Heart left ventricle (tissue), 16 donors: ENCODE results near the gene HMGCS2. TPM values are rescaled to one million over a fixed set of nuclear protein-coding genes. Genes with fewer than 3 reads are reported as not detected.

ENCODE experiments used
- ATAC-seq, 4 donors: fragments of 200-7000 bp; cut with Tn5 transposase; one replicate each; pipeline ENCODE4 v1.9.1; 2020 to 2022; ENCODE audit warnings: moderate library complexity in 4 of 4, mild to moderate bottlenecking in 3 of 4, moderate number of reproducible peaks in 1 of 4
- DNase-seq, 5 donors: peaks; one replicate each; pipeline ENCODE4 v3.0.0-alpha.2; 2020
- H3K27ac ChIP-seq, 12 donors: fragments of 200-600 bp; sonication (generic) in 4 of 12; one replicate each; pipeline versions ENCODE4 v1.5.0 to v1.8.0; 2016 to 2022; ENCODE audit warnings: mild to moderate bottlenecking in 2 of 12
- H3K27me3 ChIP-seq, 9 donors: fragments of 200-600 bp; sonication (generic) in 2 of 9; one replicate each; pipeline versions ENCODE4 v1.5.1 to v1.8.0; 2016 to 2022; ENCODE audit warnings: mild to moderate bottlenecking in 3 of 9
- H3K36me3 ChIP-seq, 9 donors: fragments of 200-600 bp; sonication (generic) in 2 of 9; one replicate each; pipeline versions ENCODE4 v1.5.0 to v1.8.0; 2018 to 2022; ENCODE audit warnings: mild to moderate bottlenecking in 2 of 9
- H3K4me1 ChIP-seq, 12 donors: fragments of 200-600 bp; sonication (generic) in 4 of 12; one replicate each; pipeline versions ENCODE4 v1.5.0 to v1.8.0; 2016 to 2022; ENCODE audit warnings: mild to moderate bottlenecking in 3 of 12
- H3K4me3 ChIP-seq, 12 donors: fragments of 200-600 bp; sonication (generic) in 4 of 12; one replicate each; pipeline versions ENCODE4 v1.5.0 to v1.8.0; 2017 to 2022; ENCODE audit warnings: mild to moderate bottlenecking in 9 of 12, moderate library complexity in 4 of 12
- H3K9me3 ChIP-seq, 12 donors: fragments of 200-600 bp; sonication (generic) in 4 of 12; one replicate each; pipeline versions ENCODE4 v1.5.0 to v1.8.0; 2016 to 2022; ENCODE audit warnings: mild to moderate bottlenecking in 1 of 12
- CTCF ChIP-seq, 12 donors: fragments of 200-600 bp; sonication (generic) in 4 of 12; IDR thresholded peaks; one replicate each; pipeline versions ENCODE4 v1.5.0 to v1.8.0; 2018 to 2022; ENCODE audit warnings: antibody characterized with exemption in 12 of 12, mild to moderate bottlenecking in 5 of 12
- POLR2A ChIP-seq, 2 donors: fragments of 450-650 bp; IDR thresholded peaks; one replicate each; pipeline ENCODE4 v1.6.1; 2017; ENCODE audit warnings: antibody characterized with exemption in 2 of 2, mild to moderate bottlenecking in 2 of 2, moderate library complexity in 2 of 2
- WGBS, 4 donors: extraction: QIAGEN DNeasy Blood & Tissue Kit in 2 of 4; methylation state at CpG; one replicate each; pipeline versions ENCODE4 v1.1.5 to v1.1.7; 2013 to 2018; 5-methylcytosine and 5-hydroxymethylcytosine counted together
- intact Hi-C, 10 donors: fragments of 100-400 bp; cut with DNase I; formaldehyde crosslinking; loops; one replicate each; pipeline versions ENCODE4 v1.11.1 to v1.14.2; 2022
- polyA plus RNA-seq, 2 donors: library from polyadenylated mRNA; stranded (reverse); fragments of 200-250 nt; gene quantifications; one replicate each; pipeline ENCODE4 v1.2.3, GENCODE V29; 2013
- total RNA-seq, 9 donors: library from RNA; depleted of rRNA in 2 of 9; stranded (reverse); fragments of >200 nt in 2 of 9; fragmentation: NEBNext Ultra II Directional in 3 of 9; extraction: Animal tissue kit (Norgen Biotek cat#: 25700) in 3 of 9; gene quantifications; one replicate each; pipeline versions ENCODE4 v1.1.0 to v1.2.4, GENCODE V29; 2016 to 2023
- donor health status: ischemic (EF 13 %, LVEDD 7.1; RV severe dilation, severe dysfunction).
- donor health status: healthy with polysubstance abuse.
- donor health status: DM: no; HTN: yes; CAD: no.
- donor health status: DM: no; HTN: no; CAD: no.
- donor health status: ischemic (EF 25% LVEDD 6.9; RV normal size, moderate dysfunction).
- donor health status: ischemic (EF 25% LVEDD 5.7; RV mildly dilated, moderate dysfunction).
- donor health status: healthy.
- donor health status: DM: yes; HTN: yes; CAD: no.
- donor health status: ischemic (EF 35%, LVEDD 5.7; RV mildly dilated, moderate dysfunction).
- donor health status: nonischemic (EF 11% LVEDD 7.7; RV severe dilation, severe dysfunction).
- donor health status: DM: yes; HTN: yes; CAD: no.
- donor health status: PGD.
- donor health status: ischemic (EF 29% LVEDD 5.4; RV normal size, mild dysfunction).
- donor health status: nonischemic (EF 23%, LVEDD 6.1; RV moderate dilation, normal function).

HMGCS2 gene
- total and polyA plus RNA-seq, 11 donors: 0.42 to 504 (median 15.5) TPM

DNA sequence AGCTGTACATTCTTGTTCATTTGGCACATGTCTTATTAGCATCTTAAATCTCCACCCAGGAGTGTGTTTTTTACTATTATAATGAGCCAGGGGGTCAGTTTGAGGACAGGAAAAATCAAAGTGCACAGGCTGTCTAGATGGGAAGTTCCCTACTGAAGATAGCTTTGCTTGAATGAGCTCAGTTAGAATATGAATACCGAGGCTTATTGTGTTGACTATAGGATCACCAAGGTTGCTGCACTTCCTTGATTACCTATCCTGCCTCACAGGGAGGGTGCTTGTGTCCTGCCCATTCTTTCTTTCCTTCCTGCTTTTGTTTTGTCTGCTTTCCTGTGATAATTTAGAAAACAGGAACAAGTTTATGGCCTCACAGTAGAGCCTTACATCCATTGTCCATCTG, 40.7 kb downstream of the HMGCS2 start:
- H3K27ac ChIP-seq: no peak overlapping the region
- ATAC-seq (no peak), DNase-seq (no peak)
- no peaks in the 10 kb centered on the region for H3K9me3 ChIP-seq
- H3K4me1 ChIP-seq: peaks cover 0 to 9% (median 0%) of the 10 kb centered on the region in 12 donors
- no peaks in the 10 kb centered on the region for H3K27me3 ChIP-seq
- peaks cover 0 to 33% (median 0%) of the 10 kb centered on the region in 9 donors for H3K36me3 ChIP-seq
- intact Hi-C loops: no loop called here
- WGBS, 4 donors: 36 to 74% (median 61%) methylated on average over 1 of the region's 1 CpG
- TF ChIP-seq POLR2A (IDR thresholded peaks at IDR 0.05) (no peak), CTCF (IDR thresholded peaks at IDR 0.05) (no peak)
- no peak overlapping the region for H3K4me3 ChIP-seq

GRCh38 chr1:119725626-119726025, 43.1 kb downstream of the HMGCS2 start:
- Histone ChIP-seq H3K4me1 (peaks cover 0 to 3% (median 0%) of the 10 kb centered on the region in 12 donors), H3K36me3 (peaks cover 0 to 33% (median 0%) of the 10 kb centered on the region in 9 donors), H3K27me3 (no peaks in the 10 kb centered on the region), H3K4me3 (no peak overlapping the region), H3K9me3 (no peaks in the 10 kb centered on the region), H3K27ac (no peak overlapping the region)
- TF ChIP-seq CTCF (IDR thresholded peaks at IDR 0.05): no peak
- no peak for TF ChIP-seq POLR2A (IDR thresholded peaks at IDR 0.05)
- no peak for ATAC-seq
- no peak for DNase-seq
- WGBS, 4 donors: 95 to 98% (median 97%) methylated on average over 5 of the region's 5 CpGs
- intact Hi-C loops: no loop called here

- no peak overlapping the region for H3K4me3 ChIP-seq
- H3K4me1 ChIP-seq: peaks cover 0 to 3% (median 0%) of the 10 kb centered on the region in 12 donors
- no peak overlapping the region for H3K27ac ChIP-seq
- H3K36me3 ChIP-seq: peaks cover 0 to 31% (median 0%) of the 10 kb centered on the region in 9 donors
- DNase-seq: no peak
- intact Hi-C loops: no loop called here
- no peaks in the 10 kb centered on the region for H3K27me3 ChIP-seq
- ATAC-seq: no peak
- TF ChIP-seq CTCF (IDR thresholded peaks at IDR 0.05) (no peak), POLR2A (IDR thresholded peaks at IDR 0.05) (no peak)
- 87 to 94% (median 91%) methylated on average over 8 of the region's 8 CpGs for WGBS, 4 donors
- no peaks in the 10 kb centered on the region for H3K9me3 ChIP-seq
Measured at GRCh38 chr1:119724611-119725218, 44.0 kb downstream of the HMGCS2 start.

DNA sequence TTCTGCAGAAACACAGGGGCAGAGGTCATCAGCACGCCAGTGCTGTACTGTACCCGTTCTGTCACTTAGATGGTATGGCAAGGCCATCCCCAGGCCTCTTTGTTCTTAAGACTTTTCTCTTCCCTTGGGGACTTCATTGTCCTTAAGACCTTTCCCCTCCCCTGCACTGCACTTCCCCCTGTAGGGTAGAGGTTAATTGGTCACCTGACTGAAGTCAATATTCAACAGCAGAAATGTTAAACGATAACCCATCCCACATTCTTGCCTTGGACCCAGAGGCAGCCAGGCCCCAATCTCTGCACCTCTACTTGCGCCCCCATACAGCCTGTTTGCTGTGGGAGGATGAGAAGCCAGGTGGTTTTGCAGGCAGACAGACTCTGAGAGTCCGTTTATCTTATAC, 46.8 kb downstream of the HMGCS2 start:
- WGBS, 4 donors: 80 to 82% (median 81%) methylated on average over 5 of the region's 5 CpGs
- Histone ChIP-seq H3K4me3 (no peak overlapping the region), H3K36me3 (peaks cover 0 to 18% (median 0%) of the 10 kb centered on the region in 9 donors), H3K27me3 (no peaks in the 10 kb centered on the region), H3K4me1 (no peaks in the 10 kb centered on the region), H3K27ac (no peak overlapping the region), H3K9me3 (no peaks in the 10 kb centered on the region)
- intact Hi-C loops: no loop called here
- TF ChIP-seq CTCF (IDR thresholded peaks at IDR 0.05) (no peak), POLR2A (IDR thresholded peaks at IDR 0.05) (no peak)
- DNase-seq (no peak), ATAC-seq (no peak)
